DND-41 (cell line): ENCODE measurements around the gene PCDHGA5.
"Not testable (repeated sequence)": the region's sequence is repeated elsewhere in the genome, so short reads cannot be mapped to it uniquely, and the experiment has no call there.

Experiments
- EZH2 ChIP-seq: IDR thresholded peaks from 3 replicates; pipeline ENCODE4 v1.6.1; 2012; ENCODE audit warnings: borderline replicate concordance, low read depth, mild to moderate bottlenecking, moderate library complexity, low read length, inconsistent platforms; ENCODE audit not compliant: severe bottlenecking
- TF ChIP-seq, protein P1 (sequence below): IDR thresholded peaks from 2 replicates; pipeline ENCODE4 v1.5.1; 2012; ENCODE audit warnings: borderline replicate concordance, low read length, moderate library complexity, mild to moderate bottlenecking; ENCODE audit not compliant: poor library complexity, severe bottlenecking; ENCODE audit errors: extremely low read depth

DNA sequence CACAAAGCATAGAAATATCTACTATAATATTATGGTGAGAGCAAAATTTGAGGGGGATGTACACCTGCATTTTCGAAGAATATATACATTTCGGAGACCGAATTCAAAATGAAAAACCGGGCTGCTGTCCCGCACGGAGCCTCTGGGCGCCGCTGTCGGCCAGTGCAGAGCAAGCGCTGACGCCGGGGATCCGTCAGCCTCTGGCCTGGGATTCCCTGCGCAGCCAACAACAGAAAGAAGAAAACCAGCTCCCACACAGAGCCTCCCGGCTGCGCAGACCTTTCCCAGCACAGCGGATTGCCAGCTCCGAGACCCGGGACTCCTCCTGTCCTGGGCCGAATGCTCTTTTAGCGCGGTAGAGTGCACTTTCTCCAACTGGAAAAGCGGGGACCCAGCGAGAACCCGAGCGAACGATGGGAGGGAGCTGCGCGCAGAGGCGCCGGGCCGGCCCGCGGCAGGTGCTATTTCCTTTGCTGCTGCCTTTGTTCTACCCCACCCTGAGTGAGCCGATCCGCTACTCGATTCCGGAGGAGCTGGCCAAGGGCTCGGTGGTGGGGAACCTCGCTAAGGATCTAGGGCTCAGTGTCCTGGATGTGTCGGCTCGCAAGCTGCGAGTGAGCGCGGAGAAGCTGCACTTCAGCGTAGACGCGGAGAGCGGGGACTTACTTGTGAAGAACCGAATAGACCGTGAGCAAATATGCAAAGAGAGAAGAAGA is 44.0 kb downstream of the PCDHGA5 start, which contains the start of gene PCDHGB6:
- TF ChIP-seq, protein P1, sequence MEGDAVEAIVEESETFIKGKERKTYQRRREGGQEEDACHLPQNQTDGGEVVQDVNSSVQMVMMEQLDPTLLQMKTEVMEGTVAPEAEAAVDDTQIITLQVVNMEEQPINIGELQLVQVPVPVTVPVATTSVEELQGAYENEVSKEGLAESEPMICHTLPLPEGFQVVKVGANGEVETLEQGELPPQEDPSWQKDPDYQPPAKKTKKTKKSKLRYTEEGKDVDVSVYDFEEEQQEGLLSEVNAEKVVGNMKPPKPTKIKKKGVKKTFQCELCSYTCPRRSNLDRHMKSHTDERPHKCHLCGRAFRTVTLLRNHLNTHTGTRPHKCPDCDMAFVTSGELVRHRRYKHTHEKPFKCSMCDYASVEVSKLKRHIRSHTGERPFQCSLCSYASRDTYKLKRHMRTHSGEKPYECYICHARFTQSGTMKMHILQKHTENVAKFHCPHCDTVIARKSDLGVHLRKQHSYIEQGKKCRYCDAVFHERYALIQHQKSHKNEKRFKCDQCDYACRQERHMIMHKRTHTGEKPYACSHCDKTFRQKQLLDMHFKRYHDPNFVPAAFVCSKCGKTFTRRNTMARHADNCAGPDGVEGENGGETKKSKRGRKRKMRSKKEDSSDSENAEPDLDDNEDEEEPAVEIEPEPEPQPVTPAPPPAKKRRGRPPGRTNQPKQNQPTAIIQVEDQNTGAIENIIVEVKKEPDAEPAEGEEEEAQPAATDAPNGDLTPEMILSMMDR = not testable (repeated sequence)
- TF ChIP-seq EZH2 = not testable (repeated sequence)
